Activated CD8-positive, alpha-beta T cell treated with anti-CD3 and anti-CD28 coated beads for 36 hours (primary cell): ENCODE measurements around the gene PRKCSH. TPM values are rescaled to one million over a fixed set of nuclear protein-coding genes. Genes with fewer than 3 reads are reported as not detected.

Source experiments
- ATAC-seq: fragments of 200-7000 bp; cut with Tn5 transposase; one replicate; pipeline ENCODE4 v1.10.0; 2021; ENCODE audit warnings: mild to moderate bottlenecking, moderate library complexity
- CTCF ChIA-PET: fragments of 350-600 bp; sonication (Branson Sonifier 250); formaldehyde crosslinking; loops from one replicate; lab custom pipeline; 2021; ENCODE audit warnings: antibody characterized with exemption; lab: Charles Lee
- POLR2A ChIA-PET: fragments of 350-600 bp; sonication (Branson Sonifier 250); formaldehyde crosslinking; loops from one replicate; lab custom pipeline; 2021; ENCODE audit warnings: antibody characterized with exemption; lab: Charles Lee
- DNase-seq: peaks from one replicate; pipeline ENCODE4 v3.0.0-alpha.2; 2020
- H3K27ac Mint-ChIP-seq: one replicate; pipeline ENCODE4 v1.8.0; 2021; ENCODE audit warnings: mild to moderate bottlenecking, mixed read lengths
- H3K27me3 Mint-ChIP-seq: one replicate; pipeline ENCODE4 v1.8.0; 2021; ENCODE audit warnings: mixed read lengths
- H3K36me3 Mint-ChIP-seq: one replicate; pipeline ENCODE4 v1.8.0; 2021; ENCODE audit warnings: low read depth, mixed read lengths
- H3K4me1 Mint-ChIP-seq: one replicate; pipeline ENCODE4 v1.8.0; 2021; ENCODE audit warnings: low read depth, mixed read lengths
- H3K4me3 Mint-ChIP-seq: one replicate; pipeline ENCODE4 v1.8.0; 2021; ENCODE audit warnings: mild to moderate bottlenecking, moderate library complexity, mixed read lengths
- H3K9me3 Mint-ChIP-seq: one replicate; pipeline ENCODE4 v1.8.0; 2021; ENCODE audit warnings: mixed read lengths
- intact Hi-C: fragments of 100-400 bp; cut with micrococcal nuclease; formaldehyde crosslinking; loops from one replicate; pipeline ENCODE4 v1.10.0; 2022
- total RNA-seq, 2 experiments: library from RNA; stranded (reverse); gene quantifications; one replicate each; pipeline ENCODE4 v1.2.3, GENCODE V29; 2021
- TF ChIP-seq, protein P1 (sequence below): fragments of 200-600 bp; IDR thresholded peaks from one replicate; pipeline ENCODE4 v1.8.0; 2022; ENCODE audit warnings: antibody characterized with exemption, mild to moderate bottlenecking

PRKCSH gene, protein sequence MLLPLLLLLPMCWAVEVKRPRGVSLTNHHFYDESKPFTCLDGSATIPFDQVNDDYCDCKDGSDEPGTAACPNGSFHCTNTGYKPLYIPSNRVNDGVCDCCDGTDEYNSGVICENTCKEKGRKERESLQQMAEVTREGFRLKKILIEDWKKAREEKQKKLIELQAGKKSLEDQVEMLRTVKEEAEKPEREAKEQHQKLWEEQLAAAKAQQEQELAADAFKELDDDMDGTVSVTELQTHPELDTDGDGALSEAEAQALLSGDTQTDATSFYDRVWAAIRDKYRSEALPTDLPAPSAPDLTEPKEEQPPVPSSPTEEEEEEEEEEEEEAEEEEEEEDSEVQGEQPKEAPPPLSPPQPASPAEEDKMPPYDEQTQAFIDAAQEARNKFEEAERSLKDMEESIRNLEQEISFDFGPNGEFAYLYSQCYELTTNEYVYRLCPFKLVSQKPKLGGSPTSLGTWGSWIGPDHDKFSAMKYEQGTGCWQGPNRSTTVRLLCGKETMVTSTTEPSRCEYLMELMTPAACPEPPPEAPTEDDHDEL
- total RNA-seq: 100 to 1,000 TPM; 207 to 211 TPM

DNA sequence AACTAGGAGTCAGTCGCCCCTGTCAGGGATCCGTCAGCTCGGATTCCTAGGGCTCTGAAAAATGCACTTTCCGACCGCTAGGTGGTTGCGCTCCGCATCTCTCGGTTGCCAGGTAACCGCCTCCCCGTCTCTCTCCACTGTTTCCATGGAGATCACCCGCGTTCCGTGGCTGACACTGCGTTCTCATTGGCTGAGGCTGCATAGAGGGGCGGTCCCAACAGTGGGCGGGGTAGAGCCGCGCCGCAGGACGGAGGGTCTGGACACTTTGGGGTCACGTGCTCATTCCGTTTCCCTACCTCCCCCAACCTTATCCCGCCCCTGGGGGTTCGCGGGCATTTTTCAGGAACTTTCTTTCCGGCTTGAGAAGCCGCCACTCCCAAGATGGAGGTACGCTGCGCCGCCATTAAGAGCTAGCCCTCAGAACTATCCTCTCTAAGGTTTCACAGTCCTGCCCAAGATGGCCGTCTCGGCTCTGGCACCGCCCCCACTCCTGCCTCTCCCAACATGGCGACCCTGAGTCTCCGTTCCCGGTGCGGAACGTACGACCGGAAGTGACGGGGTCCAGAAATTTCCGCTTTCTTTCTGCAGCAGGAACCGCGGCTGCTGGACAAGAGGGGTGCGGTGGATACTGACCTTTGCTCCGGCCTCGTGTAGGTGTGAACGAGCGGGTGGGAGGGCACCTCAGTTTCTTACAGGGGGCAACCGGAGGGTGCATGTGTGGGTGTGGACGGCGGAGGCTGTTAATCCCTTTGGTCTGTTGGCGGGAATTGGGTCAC lies at the start of gene PRKCSH, which contains the start of gene ODAD3:
Gene PRKCSH (plus strand): TSS at position 579 of the 776 bp plus-strand sequence. CDS start 483 bp downstream, outside the sequence.
Gene ODAD3 (minus strand): TSS at position 65 of the 776 bp plus-strand sequence. CDS start 105 bp downstream, outside the sequence.
- CTCF ChIA-PET: interaction anchor here (0.6 to 3.8 kb wide), 9 partner anchors 9 to 89 kb away, joined by 3 to 17 read pairs (median 6); partner anchors contain the start of genes CCDC159 and TMEM205
- no peaks in the 10 kb centered on the region for H3K9me3 Mint-ChIP-seq
- peaks cover 23% of the 10 kb centered on the region for H3K36me3 Mint-ChIP-seq
- TF ChIP-seq, protein P1, sequence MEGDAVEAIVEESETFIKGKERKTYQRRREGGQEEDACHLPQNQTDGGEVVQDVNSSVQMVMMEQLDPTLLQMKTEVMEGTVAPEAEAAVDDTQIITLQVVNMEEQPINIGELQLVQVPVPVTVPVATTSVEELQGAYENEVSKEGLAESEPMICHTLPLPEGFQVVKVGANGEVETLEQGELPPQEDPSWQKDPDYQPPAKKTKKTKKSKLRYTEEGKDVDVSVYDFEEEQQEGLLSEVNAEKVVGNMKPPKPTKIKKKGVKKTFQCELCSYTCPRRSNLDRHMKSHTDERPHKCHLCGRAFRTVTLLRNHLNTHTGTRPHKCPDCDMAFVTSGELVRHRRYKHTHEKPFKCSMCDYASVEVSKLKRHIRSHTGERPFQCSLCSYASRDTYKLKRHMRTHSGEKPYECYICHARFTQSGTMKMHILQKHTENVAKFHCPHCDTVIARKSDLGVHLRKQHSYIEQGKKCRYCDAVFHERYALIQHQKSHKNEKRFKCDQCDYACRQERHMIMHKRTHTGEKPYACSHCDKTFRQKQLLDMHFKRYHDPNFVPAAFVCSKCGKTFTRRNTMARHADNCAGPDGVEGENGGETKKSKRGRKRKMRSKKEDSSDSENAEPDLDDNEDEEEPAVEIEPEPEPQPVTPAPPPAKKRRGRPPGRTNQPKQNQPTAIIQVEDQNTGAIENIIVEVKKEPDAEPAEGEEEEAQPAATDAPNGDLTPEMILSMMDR: peak; percentile 96
- DNase-seq (peak; percentile 99), ATAC-seq (peak; percentile 95)
- H3K27ac Mint-ChIP-seq: peak within 1 kb of the TSS; percentile 97
- H3K27me3 Mint-ChIP-seq: no peaks in the 10 kb centered on the region
- H3K4me1 Mint-ChIP-seq: peaks cover 18% of the 10 kb centered on the region
- POLR2A ChIA-PET: interaction anchor here (0.6 to 3.0 kb wide), 5 partner anchors 12 to 60 kb away, joined by 3 to 8 read pairs (median 4); partner anchors contain the start of gene SWSAP1
- H3K4me3 Mint-ChIP-seq: peak within 1 kb of the TSS; percentile 100
- intact Hi-C loops: no loop called here

DNA sequence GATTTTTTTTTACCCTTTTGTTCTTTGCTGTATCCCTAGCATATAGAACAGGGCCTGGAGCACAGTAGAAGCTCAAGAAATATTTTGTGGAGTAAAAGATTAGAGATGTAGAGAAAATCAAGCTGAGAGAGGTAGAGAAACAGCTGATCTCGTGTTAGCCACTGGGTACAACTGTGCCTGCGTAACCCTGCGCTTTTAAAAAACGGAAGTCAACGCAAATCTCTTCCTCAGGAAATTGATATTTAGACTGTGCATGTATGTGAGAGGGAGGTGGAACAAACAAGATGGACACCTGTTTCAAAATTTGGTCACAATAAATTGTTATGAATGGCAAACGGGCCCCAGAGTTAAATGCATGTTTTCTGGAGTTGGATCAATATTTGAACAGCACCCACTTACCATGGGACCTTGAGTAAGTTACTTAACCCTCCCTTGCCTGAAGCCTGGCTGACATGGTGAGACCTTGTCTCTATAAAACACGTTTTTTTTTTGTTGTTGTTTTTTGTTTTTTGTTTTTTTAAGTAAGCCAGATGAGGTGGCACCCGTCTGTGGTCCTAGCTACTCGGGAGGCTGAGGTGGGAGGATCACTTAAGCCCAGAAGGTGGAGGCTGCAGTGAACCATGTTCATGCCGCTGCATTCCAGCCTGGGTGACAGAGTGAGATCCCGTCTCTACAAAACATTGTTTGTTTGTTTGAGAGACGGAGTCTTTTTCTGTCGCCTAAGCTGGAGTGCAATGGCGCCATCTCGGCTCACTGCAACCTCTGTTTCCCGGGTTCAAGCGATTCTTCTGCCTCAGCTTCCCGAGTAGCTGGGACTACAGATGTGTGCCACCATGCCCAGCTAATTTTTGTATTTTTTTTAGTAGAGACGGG lies 48.0 kb upstream of the PRKCSH start:
- TF ChIP-seq, protein P1: no peak
- no peak overlapping the region for H3K27ac Mint-ChIP-seq
- POLR2A ChIA-PET: no interaction called here

DNA sequence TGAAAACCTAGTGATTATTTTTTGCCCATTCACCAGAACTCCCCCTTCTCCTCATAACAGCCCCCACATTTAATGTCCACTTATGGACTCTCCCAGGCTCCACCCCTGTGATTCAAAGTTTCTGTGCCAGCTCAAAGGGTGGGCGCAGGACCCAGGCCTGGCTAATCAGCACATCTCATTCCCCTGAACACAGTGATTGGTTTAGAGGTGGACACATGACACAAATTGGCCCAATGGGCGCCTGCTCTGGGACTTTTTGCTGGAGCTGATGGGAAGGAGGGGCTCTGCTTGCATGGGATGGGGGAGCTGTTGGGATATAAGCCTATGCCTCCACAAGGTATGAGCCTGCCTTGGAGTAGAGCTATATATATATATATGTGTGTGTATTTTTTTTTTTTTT lies 45.1 kb upstream of the PRKCSH start:
- no peak for ATAC-seq
- DNase-seq: no peak
- intact Hi-C loops: no loop called here
- ChIA-PET CTCF (no interaction called here), POLR2A (no interaction called here)
- Mint-ChIP-seq H3K4me1 (no peaks in the 10 kb centered on the region), H3K27me3 (peaks cover 2% of the 10 kb centered on the region), H3K36me3 (no peaks in the 10 kb centered on the region), H3K4me3 (no peak overlapping the region), H3K9me3 (peaks cover 4% of the 10 kb centered on the region), H3K27ac (no peak overlapping the region)
- TF ChIP-seq, protein P1: no peak

More for the DNA sequence above, 48.0 kb upstream of the PRKCSH start:
- ATAC-seq (no peak), DNase-seq (no peak)
- intact Hi-C loops: no loop called here
- Mint-ChIP-seq H3K27me3 (peaks cover 10% of the 10 kb centered on the region), H3K9me3 (peaks cover 4% of the 10 kb centered on the region), H3K36me3 (no peaks in the 10 kb centered on the region), H3K4me1 (peaks cover 5% of the 10 kb centered on the region), H3K4me3 (no peak overlapping the region)
- CTCF ChIA-PET: interaction anchor here (1.0 to 1.6 kb wide), 2 partner anchors 95 to 149 kb away, joined by 3 read pairs; no protein-coding TSS in a partner anchor

DNA sequence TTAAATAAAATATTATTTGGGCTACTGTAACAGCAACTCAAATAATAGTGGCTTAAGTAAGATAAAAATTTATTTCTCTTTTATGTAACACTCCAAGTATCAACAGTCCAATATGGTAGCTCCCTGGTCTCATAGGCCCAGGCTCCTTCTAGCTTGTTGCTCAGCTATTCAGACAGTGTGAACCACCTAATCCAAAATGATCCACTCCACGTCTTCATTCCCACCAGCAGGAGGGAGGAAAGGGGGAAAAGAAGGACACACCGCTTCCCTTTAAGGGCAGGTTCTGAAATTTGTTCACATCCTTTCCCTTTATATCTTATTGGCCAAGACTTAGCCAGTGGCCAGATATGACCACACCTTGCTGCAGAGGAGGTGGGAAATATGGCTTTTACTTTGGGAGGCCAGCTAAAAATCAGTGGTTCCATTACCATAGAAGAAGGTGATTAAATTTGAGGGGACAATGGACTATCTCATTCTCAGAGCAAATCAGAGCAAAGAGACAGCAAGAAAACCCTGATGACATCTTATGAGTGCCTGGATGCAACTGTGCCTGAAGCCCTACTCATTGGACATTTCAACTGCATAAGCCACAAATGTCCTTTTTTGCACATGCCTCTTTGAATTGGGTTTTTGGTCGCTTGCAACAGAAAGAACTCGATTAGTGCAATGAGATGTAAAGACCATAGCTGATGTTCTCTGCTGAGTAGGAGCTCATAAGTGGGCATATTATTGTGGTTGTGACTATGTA lies 44.3 kb upstream of the PRKCSH start:
- no peak overlapping the region for H3K27ac Mint-ChIP-seq
- H3K4me1 Mint-ChIP-seq: no peaks in the 10 kb centered on the region
- intact Hi-C loops: no loop called here
- DNase-seq (no peak), ATAC-seq (no peak)
- no peak overlapping the region for H3K4me3 Mint-ChIP-seq
- CTCF ChIA-PET: interaction anchor here (1.4 kb wide), 1 partner anchor 10 kb away, joined by 7 read pairs; no protein-coding TSS in a partner anchor
- peaks cover 3% of the 10 kb centered on the region for H3K27me3 Mint-ChIP-seq
- peaks cover 4% of the 10 kb centered on the region for H3K9me3 Mint-ChIP-seq
- H3K36me3 Mint-ChIP-seq: no peaks in the 10 kb centered on the region
- POLR2A ChIA-PET: no interaction called here
- TF ChIP-seq, protein P1: no peak
